HepG2 (cell line): ENCODE results near the gene USP1. TPM values are rescaled to one million over a fixed set of nuclear protein-coding genes. Genes with fewer than 3 reads are reported as not detected.

Experiments used
- BRD4 ChIP-seq: sonication (generic); formaldehyde crosslinking; IDR thresholded peaks from 2 replicates; pipeline ENCODE4 v1.4.0; 2020; ENCODE audit warnings: missing genetic modification reagents
- BRF2 ChIP-seq: sonication (generic); formaldehyde crosslinking; IDR thresholded peaks from 2 replicates; pipeline ENCODE4 v1.8.1; 2022; ENCODE audit warnings: mild to moderate bottlenecking, missing genetic modification reagents
- CBFB ChIP-seq: sonication (generic); formaldehyde crosslinking; IDR thresholded peaks from 2 replicates; pipeline ENCODE4 v1.4.0; 2020; ENCODE audit warnings: missing genetic modification reagents
- E2F1 ChIP-seq: sonication (generic); formaldehyde crosslinking; IDR thresholded peaks from 2 replicates; pipeline ENCODE4 v1.5.0; 2020; ENCODE audit warnings: missing genetic modification reagents
- FOXK2 ChIP-seq: fragments of 450-650 bp; IDR thresholded peaks from 2 replicates; pipeline ENCODE4 v1.6.1; 2016
- GABPB1 ChIP-seq: IDR thresholded peaks from 2 replicates; pipeline ENCODE4 v1.6.1; 2016; ENCODE audit warnings: mild to moderate bottlenecking, missing genetic modification reagents, moderate library complexity, missing compliant biosample characterization
- KDM5A ChIP-seq: fragments of 200-600 bp; sonication (generic); IDR thresholded peaks from 2 replicates; pipeline ENCODE4 v1.7.0; 2018; ENCODE audit warnings: antibody characterized with exemption, mild to moderate bottlenecking, low read length, borderline replicate concordance
- MEIS2 ChIP-seq: sonication (generic); formaldehyde crosslinking; IDR thresholded peaks from 2 replicates; pipeline ENCODE4 v1.9.0; 2021; ENCODE audit warnings: mild to moderate bottlenecking, missing genetic modification reagents
- NFE2L1 ChIP-seq: sonication (generic); formaldehyde crosslinking; IDR thresholded peaks from 2 replicates; pipeline ENCODE4 v1.4.0; 2020; ENCODE audit warnings: missing genetic modification reagents, mild to moderate bottlenecking, borderline replicate concordance
- NRL ChIP-seq: sonication (generic); formaldehyde crosslinking; IDR thresholded peaks from 2 replicates; pipeline ENCODE4 v1.5.0; 2020; ENCODE audit warnings: missing genetic modification reagents, mild to moderate bottlenecking, moderate library complexity, borderline replicate concordance
- SRSF9 ChIP-seq: fragments of 200-400 bp; formaldehyde crosslinking; IDR thresholded peaks from 2 replicates; pipeline ENCODE4 v1.6.1; 2018; ENCODE audit warnings: borderline replicate concordance, mild to moderate bottlenecking, low read depth, low read length; ENCODE audit not compliant: insufficient read depth, poor library complexity, severe bottlenecking
- ZFP90 ChIP-seq: sonication (generic); formaldehyde crosslinking; IDR thresholded peaks from 2 replicates; pipeline ENCODE4 v1.8.0; 2022; ENCODE audit warnings: missing genetic modification reagents, mild to moderate bottlenecking, inconsistent platforms, borderline replicate concordance
- ZNF263 ChIP-seq: sonication (generic); formaldehyde crosslinking; IDR thresholded peaks from 2 replicates; pipeline ENCODE4 v1.4.0; 2020; ENCODE audit warnings: missing genetic modification reagents
- ZNF275 ChIP-seq: sonication (generic); formaldehyde crosslinking; IDR thresholded peaks from 2 replicates; pipeline ENCODE4 v1.8.0; 2022; ENCODE audit warnings: missing genetic modification reagents, mild to moderate bottlenecking, inconsistent platforms, borderline replicate concordance
- ZNF317 ChIP-seq: sonication (generic); formaldehyde crosslinking; IDR thresholded peaks from 2 replicates; pipeline ENCODE4 v1.5.0; 2020; ENCODE audit warnings: mild to moderate bottlenecking, missing genetic modification reagents
- ZNF770 ChIP-seq: sonication (generic); formaldehyde crosslinking; IDR thresholded peaks from 2 replicates; pipeline ENCODE4 v1.5.0; 2020; ENCODE audit warnings: mild to moderate bottlenecking, missing genetic modification reagents
- ZNF781 ChIP-seq: sonication (generic); formaldehyde crosslinking; IDR thresholded peaks from 2 replicates; pipeline ENCODE4 v1.5.1; 2020; ENCODE audit warnings: borderline replicate concordance, mild to moderate bottlenecking, missing genetic modification reagents; ENCODE audit errors: not compliant biosample characterization
- ZNF800 ChIP-seq: sonication (generic); formaldehyde crosslinking; IDR thresholded peaks from 2 replicates; pipeline ENCODE4 v1.4.0; 2020; ENCODE audit warnings: missing genetic modification reagents
- ZXDC ChIP-seq: sonication (generic); formaldehyde crosslinking; IDR thresholded peaks from 2 replicates; pipeline ENCODE4 v1.5.0; 2020; ENCODE audit warnings: mild to moderate bottlenecking, missing genetic modification reagents
- polyA plus RNA-seq, 8 experiments: library from polyadenylated mRNA; depleted of rRNA in 3 of 8; stranded (reverse) in 7 of 8; unstranded in 1 of 8; fragments of >200 nt; fragmentation: Illumina TruSeq in 4 of 8; extraction: Trizol in 4 of 8; gene quantifications; 2 replicates each; pipeline versions ENCODE4 v1.2.1 to v1.2.3, GENCODE V29; 2011 to 2016; ENCODE audit warnings: low read depth in 4 of 8, missing spikeins in 1 of 8, mixed read lengths in 1 of 8; ENCODE audit not compliant: insufficient read depth in 1 of 8
- total RNA-seq, 5 experiments: library from RNA; depleted of rRNA; stranded (reverse); fragments of >200 nt; fragmentation: Illumina TruSeq; extraction: Trizol; gene quantifications; 2 replicates each; pipeline ENCODE4 v1.2.3, GENCODE V29; 2016; ENCODE audit warnings: low read depth in 1 of 5

Gene USP1
- total and polyA plus RNA-seq, 2 of the 13 experiments (the other 11 are each of a cell fraction or from before 2014, with no cell fraction given) = 9.0 to 64.6 TPM

GRCh38 chr1:62436039-62436465 is 797 bp upstream of the USP1 start (continued):
- TF ChIP-seq FOXK2 (no peak), ZNF317 (CRISPR knock-in tag) (no peak), KDM5A (no peak), ZNF770 (CRISPR knock-in tag) (no peak), ZNF800 (0 out of 2 replicates have a peak, but pooled peaks have one; percentile 20), NRL (CRISPR knock-in tag) (peak; percentile 42; the same call in 1 of the 2 replicates), BRD4 (peak; percentile 92; the same call in 1 of the 2 replicates), ZXDC (CRISPR knock-in tag) (0 out of 2 replicates have a peak, but pooled peaks have one; percentile 4), ZNF275 (CRISPR knock-in tag) (peak; percentile 25; the same call in 1 of the 2 replicates), ZFP90 (CRISPR knock-in tag) (0 out of 2 replicates have a peak, but pooled peaks have one; percentile 49), ZNF781 (CRISPR knock-in tag) (peak; percentile 18), E2F1 (CRISPR knock-in tag) (peak; percentile 80), BRF2 (CRISPR knock-in tag) (peak; percentile 70; the same call in 1 of the 2 replicates), GABPB1 (CRISPR knock-in tag) (peak; percentile 89), ZNF263 (CRISPR knock-in tag) (peak; percentile 57; the same call in 1 of the 2 replicates), MEIS2 (peak; percentile 75), CBFB (peak; percentile 46; the same call in 1 of the 2 replicates), SRSF9 (no peak), NFE2L1 (no peak)
